Measurements from ENCODE around the gene ATP8A2.
"Not testable (repeated sequence)": the region's sequence is repeated elsewhere in the genome, so short reads cannot be mapped to it uniquely, and the experiment has no call there.

The ATP8A2 gene

GRCh38 chr13:25466880-25467279 is 95.1 kb downstream of the ATP8A2 start:
- DNase-seq: no peak

- DNase-seq: no peak
Observed at GRCh38 chr13:25468325-25469168, 96.8 kb downstream of the ATP8A2 start.

- no peak for DNase-seq
Observed at GRCh38 chr13:25469169-25469525, 97.4 kb downstream of the ATP8A2 start.

- no peak for DNase-seq
Observed at GRCh38 chr13:25473864-25474263, 102.1 kb downstream of the ATP8A2 start.

GRCh38 chr13:25478186-25478585 is 106.4 kb downstream of the ATP8A2 start:
- no peak for DNase-seq

GRCh38 chr13:25489238-25489637 is 117.5 kb downstream of the ATP8A2 start:
- no peak for DNase-seq

- no peak for DNase-seq
Observed at GRCh38 chr13:25490236-25490635, 118.5 kb downstream of the ATP8A2 start.

GRCh38 chr13:25493931-25494640 is 122.3 kb downstream of the ATP8A2 start:
- no peak for DNase-seq

GRCh38 chr13:25494698-25495411 is 123.1 kb downstream of the ATP8A2 start:
- DNase-seq: peak; percentile 17

GRCh38 chr13:25501231-25501630 is 129.5 kb downstream of the ATP8A2 start:
- no peak for DNase-seq

GRCh38 chr13:25502031-25502430 is 130.3 kb downstream of the ATP8A2 start:
- no peak for DNase-seq

- no peak for DNase-seq
Observed at GRCh38 chr13:25502551-25502950, 130.8 kb downstream of the ATP8A2 start.

GRCh38 chr13:25503856-25504255 is 132.1 kb downstream of the ATP8A2 start:
- no peak for DNase-seq

- no peak for DNase-seq
Observed at GRCh38 chr13:25507841-25508240, 136.1 kb downstream of the ATP8A2 start.

GRCh38 chr13:25513060-25513459 is 141.3 kb downstream of the ATP8A2 start:
- DNase-seq: not testable (repeated sequence)

- no peak for DNase-seq
Observed at GRCh38 chr13:25518441-25518840, 146.7 kb downstream of the ATP8A2 start.

- no peak for DNase-seq
Observed at GRCh38 chr13:25525884-25526283, 154.1 kb downstream of the ATP8A2 start.

- no peak for DNase-seq
Observed at GRCh38 chr13:25528266-25528665, 156.5 kb downstream of the ATP8A2 start.

GRCh38 chr13:25529425-25529824 is 157.7 kb downstream of the ATP8A2 start:
- no peak for DNase-seq

GRCh38 chr13:25538276-25538675 is 166.5 kb downstream of the ATP8A2 start:
- no peak for DNase-seq

- DNase-seq: no peak
Observed at GRCh38 chr13:25541434-25542123, 169.8 kb downstream of the ATP8A2 start.

- DNase-seq: not testable (repeated sequence)
Observed at GRCh38 chr13:25548991-25549390, 177.2 kb downstream of the ATP8A2 start.

GRCh38 chr13:25561812-25562211 is 190.0 kb downstream of the ATP8A2 start:
- DNase-seq: no peak
